Kidney (tissue), 14 donors: Measurements from ENCODE around the gene LMO3. TPM values are rescaled to one million over a fixed set of nuclear protein-coding genes. Genes with fewer than 3 reads are reported as not detected.

Source experiments
- DNase-seq, 5 donors: peaks; one replicate each; pipeline ENCODE4 v3.0.0-alpha.2; 2013 to 2020
- FAIRE-seq: peaks from 2 replicates; lab custom pipeline; 2012; peaks lifted over from hg19 to GRCh38; lab: Jason Lieb, UNC
- H3K27ac ChIP-seq, 2 donors: one replicate each; pipeline ENCODE4 v1.7.0; 2013; ENCODE audit warnings: low read depth in 2 of 2, low read length in 2 of 2, inconsistent platforms in 1 of 2
- H3K27me3 ChIP-seq: one replicate; pipeline ENCODE4 v1.7.1; 2013; ENCODE audit warnings: low read length, inconsistent platforms; ENCODE audit not compliant: control insufficient read depth, insufficient read depth
- H3K36me3 ChIP-seq, 3 donors: one replicate each; pipeline versions ENCODE4 v1.7.0 to v1.7.1; 2013; ENCODE audit warnings: low read length in 3 of 3, control low read depth in 1 of 3, inconsistent platforms in 1 of 3; ENCODE audit not compliant: insufficient read depth in 3 of 3, control insufficient read depth in 2 of 3
- H3K4me1 ChIP-seq, 3 donors: one replicate each; pipeline versions ENCODE4 v1.7.0 to v1.7.1; 2013; ENCODE audit warnings: low read length in 3 of 3, inconsistent platforms in 1 of 3, low read depth in 1 of 3; ENCODE audit not compliant: control insufficient read depth in 2 of 3, insufficient read depth in 2 of 3
- H3K4me3 ChIP-seq, 3 donors: one replicate each; pipeline versions ENCODE4 v1.7.0 to v1.8.1; 2013; ENCODE audit warnings: low read length in 3 of 3, control low read depth in 1 of 3, inconsistent platforms in 1 of 3
- H3K9ac ChIP-seq, 3 donors: one replicate each; pipeline versions ENCODE4 v1.7.0 to v1.7.1; 2013; ENCODE audit warnings: low read length in 3 of 3, control low read depth in 1 of 3, inconsistent platforms in 1 of 3
- H3K9me3 ChIP-seq, 3 donors: one replicate each; pipeline versions ENCODE4 v1.7.0 to v1.7.1; 2013; ENCODE audit warnings: low read length in 3 of 3, control low read depth in 1 of 3, inconsistent platforms in 1 of 3; ENCODE audit not compliant: control insufficient read depth in 2 of 3, insufficient read depth in 1 of 3
- CTCF ChIP-seq: IDR thresholded peaks from 3 replicates; pipeline ENCODE4 v1.5.1; 2012; ENCODE audit warnings: mild to moderate bottlenecking, moderate library complexity, borderline replicate concordance; ENCODE audit not compliant: insufficient read depth; ENCODE audit errors: extremely low read depth
- intact Hi-C: fragments of 100-400 bp; cut with DNase I; formaldehyde crosslinking; loops from one replicate; pipeline ENCODE4 v1.11.1; 2022
- polyA plus RNA-seq: library from polyadenylated mRNA; stranded (reverse); fragments of 350-450 nt; fragmentation: Illumina TruSeq; extraction: RNeasy Lipid Tissue Mini Kit (QIAGEN cat#74804); gene quantifications from one replicate; pipeline ENCODE4 v1.2.3, GENCODE V29; 2014; ENCODE audit warnings: low read depth, low replicate concordance; ENCODE audit not compliant: insufficient read depth
- total RNA-seq: library from RNA; stranded (reverse); fragmentation: NEBNext Ultra II Directional; extraction: Animal tissue kit (Norgen Biotek cat#: 25700); gene quantifications from one replicate; pipeline ENCODE4 v1.2.1, GENCODE V29; 2021
- donor health status: control.
- donor health status: control.
- donor health status: control.
- donor health status: control.
- donor health status: control.
- donor health status: DM: yes; HTN: yes; CAD: no.
- donor health status: Normal renal cell carcinoma (clear cell type).

LMO3 gene
- total and polyA plus RNA-seq, 2 donors from 2014 or later: 3.7 to 4.6 TPM

- DNase-seq (peak in 4 of 5 donors; percentile 6 to 56 (median 28)), FAIRE-seq (no peak)
- intact Hi-C loops: no loop called here
- Histone ChIP-seq H3K27ac (peak overlapping the region in 1 of 2 donors; percentile 47), H3K9ac (no peak overlapping the region), H3K4me3 (peak overlapping the region; percentile 7 to 22 (median 22)), H3K4me1 (peaks cover 0 to 6% (median 3%) of the 10 kb centered on the region in 3 donors), H3K36me3 (no peaks in the 10 kb centered on the region), H3K9me3 (no peaks in the 10 kb centered on the region), H3K27me3 (peaks cover 23% of the 10 kb centered on the region)
- no peak for TF ChIP-seq CTCF
Observed at GRCh38 chr12:16604596-16605252, 1.2 kb downstream of the LMO3 start.

- Histone ChIP-seq H3K36me3 (no peaks in the 10 kb centered on the region), H3K9me3 (no peaks in the 10 kb centered on the region), H3K27ac (no peak overlapping the region), H3K4me3 (no peak overlapping the region), H3K9ac (no peak overlapping the region), H3K27me3 (peaks cover 22% of the 10 kb centered on the region), H3K4me1 (peaks cover 0 to 6% (median 3%) of the 10 kb centered on the region in 3 donors)
- TF ChIP-seq CTCF: no peak
- DNase-seq (peak in 2 of 5 donors; percentile 19 to 35), FAIRE-seq (no peak)
- intact Hi-C loops: no loop called here
Observed at GRCh38 chr12:16603916-16604575, 1.9 kb downstream of the LMO3 start.

GRCh38 chr12:16603260-16603915, 2.6 kb downstream of the LMO3 start:
- Histone ChIP-seq H3K9me3 (no peaks in the 10 kb centered on the region), H3K36me3 (no peaks in the 10 kb centered on the region), H3K4me3 (no peak overlapping the region), H3K27ac (no peak overlapping the region), H3K27me3 (peaks cover 18% of the 10 kb centered on the region), H3K9ac (no peak overlapping the region), H3K4me1 (peaks cover 0 to 6% (median 3%) of the 10 kb centered on the region in 3 donors)
- intact Hi-C loops: no loop called here
- DNase-seq (peak in 2 of 5 donors; percentile 28 to 29), FAIRE-seq (no peak)
- TF ChIP-seq CTCF: no peak
